NCI-H1092 treated with DMSO at 0.1 percent for 48 hours (cell line): ENCODE measurements around the gene ZW10.
"Not testable (repeated sequence)": the region's sequence is repeated elsewhere in the genome, so short reads cannot be mapped to it uniquely, and the experiment has no call there.

Source experiments
- DNase-seq: peaks from one replicate; lab custom pipeline; 2025; lab: John Stamatoyannopoulos, UW

Gene ZW10

GRCh38 chr11:113760241-113760640 is 13.3 kb downstream of the ZW10 start:
- DNase-seq: no peak

- DNase-seq: no peak
Observed at GRCh38 chr11:113752932-113753331, 20.6 kb downstream of the ZW10 start.

GRCh38 chr11:113736323-113736722 is 37.2 kb downstream of the ZW10 start:
- DNase-seq: no peak

GRCh38 chr11:113732092-113732491 is 41.4 kb downstream of the ZW10 start:
- DNase-seq: no peak

- DNase-seq: peak; percentile 74
Observed at GRCh38 chr11:113730887-113731726, 42.4 kb downstream of the ZW10 start.

- DNase-seq: no peak
Observed at GRCh38 chr11:113729456-113729855, 44.0 kb downstream of the ZW10 start.

- DNase-seq: no peak
Observed at GRCh38 chr11:113728814-113729213, 44.7 kb downstream of the ZW10 start.

- no peak for DNase-seq
Observed at GRCh38 chr11:113725913-113726312, 47.6 kb downstream of the ZW10 start.

- DNase-seq: no peak
Observed at GRCh38 chr11:113725407-113725806, 48.1 kb downstream of the ZW10 start.

- no peak for DNase-seq
Observed at GRCh38 chr11:113724778-113725177, 48.7 kb downstream of the ZW10 start.

GRCh38 chr11:113723787-113724186 is 49.7 kb downstream of the ZW10 start:
- DNase-seq: no peak

- DNase-seq: no peak
Observed at GRCh38 chr11:113722934-113723333, 50.6 kb downstream of the ZW10 start.

GRCh38 chr11:113722221-113722620 is 51.3 kb downstream of the ZW10 start:
- no peak for DNase-seq

GRCh38 chr11:113721462-113722066 is 51.9 kb downstream of the ZW10 start:
- DNase-seq: no peak

- DNase-seq: not testable (repeated sequence)
Observed at GRCh38 chr11:113720478-113720877, 53.0 kb downstream of the ZW10 start.

GRCh38 chr11:113715882-113716625 is 57.4 kb downstream of the ZW10 start:
- no peak for DNase-seq

- DNase-seq: no peak
Observed at GRCh38 chr11:113715273-113715672, 58.2 kb downstream of the ZW10 start.

- DNase-seq: no peak
Observed at GRCh38 chr11:113710989-113711388, 62.5 kb downstream of the ZW10 start.

- DNase-seq: peak; percentile 31
Observed at GRCh38 chr11:113705871-113706655, 67.4 kb downstream of the ZW10 start, which contains the start of gene TMPRSS5. Gene TMPRSS5, minus strand, starts transcription at chr11:113706308. Its CDS starts 84 bp downstream, at chr11:113706224.

- not testable (repeated sequence) for DNase-seq
Observed at GRCh38 chr11:113703551-113703950, 69.9 kb downstream of the ZW10 start.

- DNase-seq: no peak
Observed at GRCh38 chr11:113701491-113701890, 72.0 kb downstream of the ZW10 start.

- DNase-seq: no peak
Observed at GRCh38 chr11:113698515-113698914, 75.0 kb downstream of the ZW10 start.
